ENCODE results near the gene METTL25B. TPM values are rescaled to one million over a fixed set of nuclear protein-coding genes. Genes with fewer than 3 reads are reported as not detected.

The METTL25B gene
- total and polyA plus RNA-seq, 2 of the 13 experiments (the other 11 are each of a cell fraction or from before 2014, with no cell fraction given), result 11.9 to 24.0 TPM

GRCh38 chr1:156741481-156741983 lies 13.3 kb downstream of the METTL25B start (continued):
- TF ChIP-seq, protein P1, sequence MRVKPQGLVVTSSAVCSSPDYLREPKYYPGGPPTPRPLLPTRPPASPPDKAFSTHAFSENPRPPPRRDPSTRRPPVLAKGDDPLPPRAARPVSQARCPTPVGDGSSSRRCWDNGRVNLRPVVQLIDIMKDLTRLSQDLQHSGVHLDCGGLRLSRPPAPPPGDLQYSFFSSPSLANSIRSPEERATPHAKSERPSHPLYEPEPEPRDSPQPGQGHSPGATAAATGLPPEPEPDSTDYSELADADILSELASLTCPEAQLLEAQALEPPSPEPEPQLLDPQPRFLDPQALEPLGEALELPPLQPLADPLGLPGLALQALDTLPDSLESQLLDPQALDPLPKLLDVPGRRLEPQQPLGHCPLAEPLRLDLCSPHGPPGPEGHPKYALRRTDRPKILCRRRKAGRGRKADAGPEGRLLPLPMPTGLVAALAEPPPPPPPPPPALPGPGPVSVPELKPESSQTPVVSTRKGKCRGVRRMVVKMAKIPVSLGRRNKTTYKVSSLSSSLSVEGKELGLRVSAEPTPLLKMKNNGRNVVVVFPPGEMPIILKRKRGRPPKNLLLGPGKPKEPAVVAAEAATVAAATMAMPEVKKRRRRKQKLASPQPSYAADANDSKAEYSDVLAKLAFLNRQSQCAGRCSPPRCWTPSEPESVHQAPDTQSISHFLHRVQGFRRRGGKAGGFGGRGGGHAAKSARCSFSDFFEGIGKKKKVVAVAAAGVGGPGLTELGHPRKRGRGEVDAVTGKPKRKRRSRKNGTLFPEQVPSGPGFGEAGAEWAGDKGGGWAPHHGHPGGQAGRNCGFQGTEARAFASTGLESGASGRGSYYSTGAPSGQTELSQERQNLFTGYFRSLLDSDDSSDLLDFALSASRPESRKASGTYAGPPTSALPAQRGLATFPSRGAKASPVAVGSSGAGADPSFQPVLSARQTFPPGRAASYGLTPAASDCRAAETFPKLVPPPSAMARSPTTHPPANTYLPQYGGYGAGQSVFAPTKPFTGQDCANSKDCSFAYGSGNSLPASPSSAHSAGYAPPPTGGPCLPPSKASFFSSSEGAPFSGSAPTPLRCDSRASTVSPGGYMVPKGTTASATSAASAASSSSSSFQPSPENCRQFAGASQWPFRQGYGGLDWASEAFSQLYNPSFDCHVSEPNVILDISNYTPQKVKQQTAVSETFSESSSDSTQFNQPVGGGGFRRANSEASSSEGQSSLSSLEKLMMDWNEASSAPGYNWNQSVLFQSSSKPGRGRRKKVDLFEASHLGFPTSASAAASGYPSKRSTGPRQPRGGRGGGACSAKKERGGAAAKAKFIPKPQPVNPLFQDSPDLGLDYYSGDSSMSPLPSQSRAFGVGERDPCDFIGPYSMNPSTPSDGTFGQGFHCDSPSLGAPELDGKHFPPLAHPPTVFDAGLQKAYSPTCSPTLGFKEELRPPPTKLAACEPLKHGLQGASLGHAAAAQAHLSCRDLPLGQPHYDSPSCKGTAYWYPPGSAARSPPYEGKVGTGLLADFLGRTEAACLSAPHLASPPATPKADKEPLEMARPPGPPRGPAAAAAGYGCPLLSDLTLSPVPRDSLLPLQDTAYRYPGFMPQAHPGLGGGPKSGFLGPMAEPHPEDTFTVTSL (CRISPR knock-in tag; IDR thresholded peaks at IDR 0.05; ENCODE audit: borderline replicate concordance), result no peak
- no peak for TF ChIP-seq SRSF4 (IDR thresholded peaks at IDR 0.05; ENCODE audit: low read depth, low read length, poor library complexity, severe bottlenecking)
- peak; percentile 9 for TF ChIP-seq PHF5A (CRISPR knock-in tag; IDR thresholded peaks at IDR 0.05; ENCODE audit: low read depth, unreplicated experiment)
- TF ChIP-seq ATM (IDR thresholded peaks at IDR 0.05; ENCODE audit: borderline replicate concordance), result no peak
- TF ChIP-seq ZBTB20 (CRISPR knock-in tag; IDR thresholded peaks at IDR 0.05; ENCODE audit: borderline replicate concordance, low read depth), result no peak
- TF ChIP-seq THAP8 (CRISPR knock-in tag; IDR thresholded peaks at IDR 0.05; ENCODE audit: borderline replicate concordance), result no peak
- no peak for TF ChIP-seq ZNF839 (CRISPR knock-in tag; IDR thresholded peaks at IDR 0.05; ENCODE audit: borderline replicate concordance)
- TF ChIP-seq CC2D1A (CRISPR knock-in tag; IDR thresholded peaks at IDR 0.05), result no peak
- TF ChIP-seq ZNF256 (CRISPR knock-in tag; conservative IDR thresholded peaks at IDR 0.05), result no peak
- TF ChIP-seq TOPORS (CRISPR knock-in tag; IDR thresholded peaks at IDR 0.05), result 0 out of 2 replicates have a peak, but pooled peaks have one; percentile 3
- TF ChIP-seq SALL1 (CRISPR knock-in tag; IDR thresholded peaks at IDR 0.05), result no peak
- TF ChIP-seq MAF1 (CRISPR knock-in tag; IDR thresholded peaks at IDR 0.05; ENCODE audit: borderline replicate concordance), result no peak
- TF ChIP-seq ZNF335 (CRISPR knock-in tag; IDR thresholded peaks at IDR 0.05), result no peak
- TF ChIP-seq, protein P2, sequence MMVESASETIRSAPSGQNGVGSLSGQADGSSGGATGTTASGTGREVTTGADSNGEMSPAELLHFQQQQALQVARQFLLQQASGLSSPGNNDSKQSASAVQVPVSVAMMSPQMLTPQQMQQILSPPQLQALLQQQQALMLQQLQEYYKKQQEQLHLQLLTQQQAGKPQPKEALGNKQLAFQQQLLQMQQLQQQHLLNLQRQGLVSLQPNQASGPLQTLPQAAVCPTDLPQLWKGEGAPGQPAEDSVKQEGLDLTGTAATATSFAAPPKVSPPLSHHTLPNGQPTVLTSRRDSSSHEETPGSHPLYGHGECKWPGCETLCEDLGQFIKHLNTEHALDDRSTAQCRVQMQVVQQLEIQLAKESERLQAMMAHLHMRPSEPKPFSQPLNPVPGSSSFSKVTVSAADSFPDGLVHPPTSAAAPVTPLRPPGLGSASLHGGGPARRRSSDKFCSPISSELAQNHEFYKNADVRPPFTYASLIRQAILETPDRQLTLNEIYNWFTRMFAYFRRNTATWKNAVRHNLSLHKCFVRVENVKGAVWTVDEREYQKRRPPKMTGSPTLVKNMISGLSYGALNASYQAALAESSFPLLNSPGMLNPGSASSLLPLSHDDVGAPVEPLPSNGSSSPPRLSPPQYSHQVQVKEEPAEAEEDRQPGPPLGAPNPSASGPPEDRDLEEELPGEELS (CRISPR knock-in tag; IDR thresholded peaks at IDR 0.05), result no peak
- TF ChIP-seq, protein P3, sequence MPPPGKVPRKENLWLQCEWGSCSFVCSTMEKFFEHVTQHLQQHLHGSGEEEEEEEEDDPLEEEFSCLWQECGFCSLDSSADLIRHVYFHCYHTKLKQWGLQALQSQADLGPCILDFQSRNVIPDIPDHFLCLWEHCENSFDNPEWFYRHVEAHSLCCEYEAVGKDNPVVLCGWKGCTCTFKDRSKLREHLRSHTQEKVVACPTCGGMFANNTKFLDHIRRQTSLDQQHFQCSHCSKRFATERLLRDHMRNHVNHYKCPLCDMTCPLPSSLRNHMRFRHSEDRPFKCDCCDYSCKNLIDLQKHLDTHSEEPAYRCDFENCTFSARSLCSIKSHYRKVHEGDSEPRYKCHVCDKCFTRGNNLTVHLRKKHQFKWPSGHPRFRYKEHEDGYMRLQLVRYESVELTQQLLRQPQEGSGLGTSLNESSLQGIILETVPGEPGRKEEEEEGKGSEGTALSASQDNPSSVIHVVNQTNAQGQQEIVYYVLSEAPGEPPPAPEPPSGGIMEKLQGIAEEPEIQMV (CRISPR knock-in tag; IDR thresholded peaks at IDR 0.05; ENCODE audit: low read depth), result no peak
- TF ChIP-seq ZNF20 (CRISPR knock-in tag; IDR thresholded peaks at IDR 0.05), result no peak
- no peak for TF ChIP-seq SOX6 (IDR thresholded peaks at IDR 0.05)
- no peak for TF ChIP-seq SOX6 (CRISPR knock-in tag; IDR thresholded peaks at IDR 0.05)
- TF ChIP-seq, protein P4, sequence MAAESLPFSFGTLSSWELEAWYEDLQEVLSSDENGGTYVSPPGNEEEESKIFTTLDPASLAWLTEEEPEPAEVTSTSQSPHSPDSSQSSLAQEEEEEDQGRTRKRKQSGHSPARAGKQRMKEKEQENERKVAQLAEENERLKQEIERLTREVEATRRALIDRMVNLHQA (CRISPR knock-in tag; IDR thresholded peaks at IDR 0.05), result no peak
- TF ChIP-seq ZSCAN25 (CRISPR knock-in tag; IDR thresholded peaks at IDR 0.05), result no peak
- TF ChIP-seq GTF3A (CRISPR knock-in tag; conservative IDR thresholded peaks at IDR 0.05), result 0 out of 2 replicates have a peak, but pooled peaks have one; percentile 9

All from HepG2 (cell line).